Neural crest cell (in vitro differentiated cells): ENCODE data around the gene ANKH. TPM values are rescaled to one million over a fixed set of nuclear protein-coding genes. Genes with fewer than 3 reads are reported as not detected.

ENCODE experiments used
- DNase-seq: peaks from one replicate; pipeline ENCODE4 v3.0.0; 2021; ENCODE audit warnings: low read depth, mixed read lengths, low spot score
- H3K27ac Mint-ChIP-seq: one replicate; pipeline ENCODE4 v1.8.0; 2021; ENCODE audit warnings: mild to moderate bottlenecking, mixed read lengths; ENCODE audit not compliant: unreplicated experiment
- H3K27me3 Mint-ChIP-seq: 2 replicates; pipeline ENCODE4 v1.8.0; 2021; ENCODE audit warnings: low read depth, mild to moderate bottlenecking, mixed read lengths
- H3K36me3 Mint-ChIP-seq: 2 replicates; pipeline ENCODE4 v1.8.0; 2021; ENCODE audit warnings: low read depth, mild to moderate bottlenecking, mixed read lengths
- H3K4me1 Mint-ChIP-seq: 2 replicates; pipeline ENCODE4 v1.8.0; 2021; ENCODE audit warnings: mixed read lengths
- H3K4me3 Mint-ChIP-seq: one replicate; pipeline ENCODE4 v1.8.0; 2021; ENCODE audit warnings: mild to moderate bottlenecking, mixed read lengths
- H3K9me3 Mint-ChIP-seq: 2 replicates; pipeline ENCODE4 v1.8.0; 2021; ENCODE audit warnings: mixed read lengths
- total RNA-seq: library from RNA; stranded (reverse); gene quantifications from 2 replicates; pipeline ENCODE4 v1.2.1, GENCODE V29; 2021
- TF ChIP-seq, protein P1 (sequence below): fragments of 200-600 bp; sonication (generic); conservative IDR thresholded peaks from 2 replicates; pipeline ENCODE4 v1.5.0; 2021; ENCODE audit warnings: antibody characterized with exemption, mild to moderate bottlenecking

Gene ANKH
- total RNA-seq, 1 donor from 2014 or later, result 28.6 TPM

DNA sequence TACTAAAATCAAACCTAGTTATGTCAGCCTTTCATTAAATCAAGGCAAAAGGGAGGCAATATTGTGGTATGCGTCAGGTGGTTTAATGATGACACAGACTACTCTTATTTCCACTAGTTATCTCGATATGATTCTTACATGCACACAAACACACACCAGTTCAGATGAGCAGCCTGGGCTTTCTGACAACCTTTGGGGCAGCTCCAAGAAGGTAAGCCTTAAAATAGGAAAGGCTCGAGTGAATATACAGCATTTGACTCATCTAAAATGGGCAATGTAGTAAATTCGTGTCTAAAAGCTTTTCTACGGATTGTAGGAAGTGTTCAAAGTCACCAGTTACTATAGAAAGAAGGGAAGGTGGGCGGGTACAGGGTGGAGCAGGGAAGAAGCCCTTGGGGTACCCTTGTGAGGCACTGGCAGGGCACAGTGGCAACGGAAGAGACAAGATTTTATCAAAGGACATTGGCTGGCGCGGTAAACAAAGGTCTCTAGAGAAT, 1.9 kb downstream of the ANKH start:
- no peak for DNase-seq
- Mint-ChIP-seq H3K36me3 (no peaks in the 10 kb centered on the region), H3K4me3 (peak overlapping the region; percentile 90), H3K27me3 (peaks cover 30% of the 10 kb centered on the region), H3K4me1 (peaks cover 20% of the 10 kb centered on the region), H3K9me3 (no peaks in the 10 kb centered on the region), H3K27ac (no peak overlapping the region)
- TF ChIP-seq, protein P1, sequence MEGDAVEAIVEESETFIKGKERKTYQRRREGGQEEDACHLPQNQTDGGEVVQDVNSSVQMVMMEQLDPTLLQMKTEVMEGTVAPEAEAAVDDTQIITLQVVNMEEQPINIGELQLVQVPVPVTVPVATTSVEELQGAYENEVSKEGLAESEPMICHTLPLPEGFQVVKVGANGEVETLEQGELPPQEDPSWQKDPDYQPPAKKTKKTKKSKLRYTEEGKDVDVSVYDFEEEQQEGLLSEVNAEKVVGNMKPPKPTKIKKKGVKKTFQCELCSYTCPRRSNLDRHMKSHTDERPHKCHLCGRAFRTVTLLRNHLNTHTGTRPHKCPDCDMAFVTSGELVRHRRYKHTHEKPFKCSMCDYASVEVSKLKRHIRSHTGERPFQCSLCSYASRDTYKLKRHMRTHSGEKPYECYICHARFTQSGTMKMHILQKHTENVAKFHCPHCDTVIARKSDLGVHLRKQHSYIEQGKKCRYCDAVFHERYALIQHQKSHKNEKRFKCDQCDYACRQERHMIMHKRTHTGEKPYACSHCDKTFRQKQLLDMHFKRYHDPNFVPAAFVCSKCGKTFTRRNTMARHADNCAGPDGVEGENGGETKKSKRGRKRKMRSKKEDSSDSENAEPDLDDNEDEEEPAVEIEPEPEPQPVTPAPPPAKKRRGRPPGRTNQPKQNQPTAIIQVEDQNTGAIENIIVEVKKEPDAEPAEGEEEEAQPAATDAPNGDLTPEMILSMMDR, result no peak

DNA sequence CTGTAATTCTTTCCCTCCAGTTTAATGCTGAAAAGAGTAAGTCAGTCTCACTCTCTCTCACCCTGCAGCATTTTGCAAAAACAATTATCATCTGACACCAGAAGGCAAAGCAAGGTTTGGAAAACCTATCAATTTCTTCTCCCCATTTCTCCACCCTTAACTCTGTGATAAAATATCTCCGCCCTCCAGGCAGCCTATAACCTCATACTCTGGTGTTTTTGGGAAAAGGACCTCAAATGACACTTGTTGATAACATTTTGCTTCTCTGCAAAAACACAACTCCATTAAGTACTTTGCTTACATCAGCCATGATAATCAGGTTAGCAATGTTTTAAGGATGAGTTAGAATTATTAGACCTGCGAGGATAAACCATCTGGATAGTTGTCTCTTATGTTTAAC, 2.3 kb downstream of the ANKH start:
- H3K27me3 Mint-ChIP-seq, result peaks cover 30% of the 10 kb centered on the region
- TF ChIP-seq, protein P1, result no peak

DNA sequence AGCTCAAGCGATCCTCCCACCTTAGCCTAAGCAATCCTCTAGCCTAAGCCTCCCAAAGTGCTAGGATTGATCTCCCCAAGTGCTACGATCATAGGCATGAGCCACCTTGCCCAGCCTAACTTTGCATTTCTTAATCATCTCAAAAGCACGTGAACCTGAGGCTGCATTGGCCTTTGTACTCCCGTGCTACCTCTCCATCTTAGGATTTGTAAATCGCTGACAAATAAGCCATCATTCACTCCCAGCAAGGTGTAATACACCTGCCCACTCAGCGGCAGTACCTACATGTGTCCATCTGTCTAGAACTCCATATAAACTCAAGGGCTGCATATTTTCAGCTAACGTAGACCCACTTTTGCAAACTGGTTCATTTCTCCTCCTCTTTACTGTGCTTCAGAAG, 2.8 kb downstream of the ANKH start:
- Mint-ChIP-seq H3K27ac (no peak overlapping the region), H3K4me1 (peaks cover 24% of the 10 kb centered on the region), H3K27me3 (peaks cover 28% of the 10 kb centered on the region), H3K4me3 (peak overlapping the region; percentile 28), H3K9me3 (no peaks in the 10 kb centered on the region), H3K36me3 (no peaks in the 10 kb centered on the region)
- TF ChIP-seq, protein P1, result no peak
- no peak for DNase-seq

More for the DNA sequence above, 2.3 kb downstream of the ANKH start:
- Mint-ChIP-seq H3K4me1 (peaks cover 22% of the 10 kb centered on the region), H3K36me3 (no peaks in the 10 kb centered on the region), H3K4me3 (peak overlapping the region; percentile 90), H3K27ac (no peak overlapping the region), H3K9me3 (no peaks in the 10 kb centered on the region)
- no peak for DNase-seq

DNA sequence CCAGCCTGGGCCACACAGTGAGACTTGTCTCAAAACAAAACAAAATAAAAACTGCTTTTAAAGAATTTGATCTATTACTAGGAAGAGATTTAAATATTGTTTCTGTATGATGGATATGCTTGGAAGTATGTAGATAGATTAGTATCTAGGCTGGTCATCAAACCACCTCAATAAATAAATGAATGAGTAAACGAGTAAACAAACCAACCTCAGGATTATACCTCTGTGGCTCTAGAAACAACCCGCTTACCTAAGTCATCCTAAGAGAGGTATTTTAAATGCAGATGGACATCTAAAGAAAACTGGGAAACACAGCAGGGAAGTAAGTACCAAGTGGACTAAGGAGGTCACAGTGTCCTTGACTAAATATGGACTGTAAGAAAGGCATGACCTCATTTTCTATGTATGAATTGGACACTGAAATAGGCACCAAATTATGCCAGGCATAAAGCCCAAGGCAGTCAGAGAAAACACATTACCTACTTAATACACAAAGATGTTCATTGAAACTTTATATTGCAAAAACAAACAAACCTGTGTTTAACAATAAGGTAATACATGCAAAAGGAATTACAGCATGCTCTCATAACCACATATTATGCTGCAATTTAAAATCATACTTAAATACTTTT, 7.3 kb downstream of the ANKH start:
- Mint-ChIP-seq H3K27ac (no peak overlapping the region), H3K27me3 (peaks cover 7% of the 10 kb centered on the region), H3K9me3 (no peaks in the 10 kb centered on the region), H3K36me3 (no peaks in the 10 kb centered on the region), H3K4me3 (no peak overlapping the region), H3K4me1 (peaks cover 7% of the 10 kb centered on the region)
- TF ChIP-seq, protein P1, result no peak
- no peak for DNase-seq

DNA sequence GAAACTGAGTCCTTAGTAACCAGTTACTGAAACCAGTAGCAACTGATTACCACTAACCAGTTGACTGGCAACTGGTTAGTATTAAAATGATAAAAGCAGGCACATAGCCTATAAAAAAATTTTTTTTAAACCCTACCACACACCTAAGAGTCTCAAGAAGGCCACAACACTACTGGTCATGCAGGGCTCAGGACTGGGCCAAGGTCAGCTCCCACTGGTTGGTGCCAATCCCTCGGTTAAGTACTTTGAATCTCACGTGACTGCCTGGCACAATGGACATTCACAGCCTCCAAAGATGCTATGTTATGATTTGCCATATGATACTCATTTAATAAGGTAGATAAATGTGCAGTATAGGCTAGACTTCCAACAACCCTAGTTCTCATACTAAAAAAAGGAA, 8.5 kb downstream of the ANKH start:
- H3K36me3 Mint-ChIP-seq, result peaks cover 2% of the 10 kb centered on the region
- TF ChIP-seq, protein P1, result no peak
- no peak overlapping the region for H3K4me3 Mint-ChIP-seq
- H3K4me1 Mint-ChIP-seq, result peaks cover 3% of the 10 kb centered on the region
- no peaks in the 10 kb centered on the region for H3K9me3 Mint-ChIP-seq
- H3K27me3 Mint-ChIP-seq, result no peaks in the 10 kb centered on the region
- no peak overlapping the region for H3K27ac Mint-ChIP-seq
- DNase-seq, result no peak
